ENCODE data around the gene ACTMAP.
A peak's percentile ranks its signal among the peaks of the same experiment; 100 is the strongest.
"Not testable (repeated sequence)": the region's sequence is repeated elsewhere in the genome, so short reads cannot be mapped to it uniquely, and the experiment has no call there.

The ACTMAP gene

GRCh38 chr19:40775632-40776022 lies 25.4 kb upstream of the ACTMAP start:
- DNase-seq, result no peak

GRCh38 chr19:40774916-40775631 lies 24.8 kb upstream of the ACTMAP start, which contains the start of gene MIA:
TSS of gene MIA (plus strand) at chr19:40775521. CDS start at chr19:40775543, 22 bp downstream.
- no peak for DNase-seq

GRCh38 chr19:40771101-40771862 lies 21.0 kb upstream of the ACTMAP start:
- DNase-seq, result not testable (repeated sequence)

GRCh38 chr19:40768869-40769268 lies 18.6 kb upstream of the ACTMAP start:
- DNase-seq, result no peak

- not testable (repeated sequence) for DNase-seq
Measured at GRCh38 chr19:40766385-40766784, 16.1 kb upstream of the ACTMAP start.

- peak; percentile 76 for DNase-seq
Measured at GRCh38 chr19:40763963-40764362, 13.7 kb upstream of the ACTMAP start.

GRCh38 chr19:40763526-40763925 lies 13.2 kb upstream of the ACTMAP start:
- no peak for DNase-seq

- DNase-seq, result no peak
Measured at GRCh38 chr19:40762754-40763470, 12.6 kb upstream of the ACTMAP start.

- no peak for DNase-seq
Measured at GRCh38 chr19:40759352-40759751, 9.1 kb upstream of the ACTMAP start.

GRCh38 chr19:40758491-40758890 lies 8.2 kb upstream of the ACTMAP start:
- no peak for DNase-seq

- DNase-seq, result peak; percentile 74
Measured at GRCh38 chr19:40756502-40757110, 6.3 kb upstream of the ACTMAP start.

GRCh38 chr19:40755791-40756190 lies 5.5 kb upstream of the ACTMAP start:
- no peak for DNase-seq

GRCh38 chr19:40755248-40755624 lies 5.0 kb upstream of the ACTMAP start:
- DNase-seq, result no peak

GRCh38 chr19:40754611-40755247 lies 4.5 kb upstream of the ACTMAP start:
- DNase-seq, result no peak

- DNase-seq, result no peak
Measured at GRCh38 chr19:40752257-40752781, 2.0 kb upstream of the ACTMAP start.

- peak; percentile 95 for DNase-seq
Measured at GRCh38 chr19:40750874-40751537, 729 bp upstream of the ACTMAP start, which contains the start of gene SNRPA. TSS of gene SNRPA (plus strand) at chr19:40751203. CDS start at chr19:40751409, 206 bp downstream.

- DNase-seq, result no peak
Measured at GRCh38 chr19:40747536-40747935, 2.7 kb downstream of the ACTMAP start.

- no peak for DNase-seq
Measured at GRCh38 chr19:40745402-40745780, 4.9 kb downstream of the ACTMAP start.

GRCh38 chr19:40744554-40745401 lies 5.5 kb downstream of the ACTMAP start:
- no peak for DNase-seq

GRCh38 chr19:40743926-40744325 lies 6.4 kb downstream of the ACTMAP start:
- DNase-seq, result no peak

GRCh38 chr19:40742886-40743285 lies 7.4 kb downstream of the ACTMAP start:
- no peak for DNase-seq
